GM12874 (cell line): Measurements from ENCODE around the gene TSPEAR.

Experiments
- CTCF ChIP-seq: IDR thresholded peaks from 2 replicates; pipeline ENCODE4 v1.5.1; 2011; ENCODE audit warnings: low read depth, mild to moderate bottlenecking, control low read depth, low read length, moderate library complexity; ENCODE audit not compliant: insufficient read depth

TSPEAR gene

GRCh38 chr21:44726826-44727225 is 15.5 kb upstream of the TSPEAR start:
- no peak for TF ChIP-seq CTCF

GRCh38 chr21:44724926-44725325 is 13.6 kb upstream of the TSPEAR start:
- no peak for TF ChIP-seq CTCF

- no peak for TF ChIP-seq CTCF
Observed at GRCh38 chr21:44724196-44724595, 12.8 kb upstream of the TSPEAR start.

GRCh38 chr21:44723177-44724131 is 12.1 kb upstream of the TSPEAR start:
- TF ChIP-seq CTCF: no peak

- TF ChIP-seq CTCF: no peak
Observed at GRCh38 chr21:44722731-44723130, 11.4 kb upstream of the TSPEAR start.

GRCh38 chr21:44720170-44720569 is 8.8 kb upstream of the TSPEAR start:
- no peak for TF ChIP-seq CTCF

GRCh38 chr21:44718571-44718970 is 7.2 kb upstream of the TSPEAR start:
- no peak for TF ChIP-seq CTCF
